Femur (tissue), 1 donor: Measurements from ENCODE around the gene OR6F1.
A peak's percentile ranks its signal among the peaks of the same experiment; 100 is the strongest.
"Not testable (repeated sequence)": the region's sequence is repeated elsewhere in the genome, so short reads cannot be mapped to it uniquely, and the experiment has no call there.

Experiments used
- DNase-seq: peaks from one replicate; pipeline ENCODE4 v3.0.0-alpha.2; 2017

Gene OR6F1

DNA sequence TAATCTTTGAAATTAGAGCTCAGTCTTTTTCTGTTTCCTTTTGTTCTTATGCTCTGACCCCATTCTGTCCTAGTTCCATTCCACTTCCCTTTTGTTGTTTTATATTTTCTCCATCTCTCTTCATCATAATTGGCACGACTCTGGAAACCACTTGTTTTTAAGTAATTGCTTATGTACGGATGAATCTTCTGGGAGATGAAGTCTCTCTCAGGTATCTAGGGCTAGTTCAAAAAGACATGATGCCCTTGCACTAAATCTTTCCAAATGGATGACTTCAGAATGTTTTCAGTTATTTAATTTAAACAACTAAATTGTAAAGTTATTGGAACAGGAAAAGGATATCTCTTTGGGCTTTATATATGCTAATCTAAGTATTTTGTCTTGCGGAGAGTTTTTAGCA lies at the start of gene OR6F1:
OR6F1 (minus strand) TSS at position 101 of the 400 bp plus-strand sequence. CDS start 3,891 bp downstream, outside the sequence.
- DNase-seq = no peak

DNA sequence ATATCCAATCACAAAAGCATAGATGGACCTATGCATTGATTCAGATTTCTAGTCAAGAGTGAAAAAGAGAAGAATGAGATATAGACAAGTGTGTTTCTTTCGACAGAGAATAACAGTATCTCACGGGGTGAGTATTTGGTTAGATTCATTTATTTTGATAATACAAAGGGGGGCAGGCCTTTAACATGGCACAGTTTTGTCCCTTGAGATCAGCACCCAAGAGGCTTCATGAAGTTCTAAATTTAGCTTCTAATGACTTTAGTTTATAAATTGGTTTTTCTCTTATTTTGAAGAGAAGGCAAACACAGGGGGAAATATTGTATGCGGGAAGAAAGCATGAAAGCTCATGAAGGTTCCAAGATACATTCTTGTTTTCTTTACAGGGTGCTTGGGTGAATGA lies 44.0 kb upstream of the OR6F1 start, which contains the start of gene OR1C1:
OR1C1 (minus strand) TSS at position 101 of the 400 bp plus-strand sequence. CDS start 2,150 bp downstream, outside the sequence.
- no peak for DNase-seq

DNA sequence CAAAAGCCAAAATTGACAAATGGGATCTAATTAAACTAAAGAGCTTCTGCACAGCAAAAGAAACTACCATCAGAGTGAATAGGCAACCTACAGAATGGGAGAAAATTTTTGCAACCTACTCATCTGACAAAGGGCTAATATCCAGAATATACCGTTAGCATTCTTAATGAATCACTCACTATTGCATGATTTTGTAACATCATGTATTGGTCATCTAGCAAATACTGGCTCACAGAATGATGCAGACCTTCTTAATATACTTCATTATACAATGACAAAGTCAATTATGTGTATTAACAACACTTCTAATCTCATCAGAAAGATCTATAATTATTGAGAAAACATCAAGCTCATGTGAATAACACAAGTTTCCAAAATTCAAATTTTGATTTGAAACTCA lies 37.9 kb upstream of the OR6F1 start:
- not testable (repeated sequence) for DNase-seq

DNA sequence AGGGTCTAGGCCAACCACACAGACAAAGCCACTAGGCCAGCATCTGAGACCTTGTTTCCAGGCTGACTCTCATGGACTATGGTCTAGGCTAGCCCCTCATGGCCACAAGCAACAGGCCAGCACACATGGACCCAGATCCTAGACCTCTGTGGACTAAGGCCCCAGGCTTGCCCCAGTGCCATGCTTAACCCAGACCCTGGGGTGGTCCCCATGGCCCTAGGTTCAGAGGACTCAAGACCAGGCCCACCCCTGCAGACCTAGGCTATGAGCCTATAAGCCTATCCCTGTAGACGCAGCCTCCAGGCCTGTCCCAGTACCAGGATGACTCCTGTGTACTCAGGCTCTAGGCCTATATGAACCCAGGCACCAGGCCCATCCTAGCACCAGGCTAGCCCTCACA lies 33.4 kb upstream of the OR6F1 start:
- DNase-seq = no peak

DNA sequence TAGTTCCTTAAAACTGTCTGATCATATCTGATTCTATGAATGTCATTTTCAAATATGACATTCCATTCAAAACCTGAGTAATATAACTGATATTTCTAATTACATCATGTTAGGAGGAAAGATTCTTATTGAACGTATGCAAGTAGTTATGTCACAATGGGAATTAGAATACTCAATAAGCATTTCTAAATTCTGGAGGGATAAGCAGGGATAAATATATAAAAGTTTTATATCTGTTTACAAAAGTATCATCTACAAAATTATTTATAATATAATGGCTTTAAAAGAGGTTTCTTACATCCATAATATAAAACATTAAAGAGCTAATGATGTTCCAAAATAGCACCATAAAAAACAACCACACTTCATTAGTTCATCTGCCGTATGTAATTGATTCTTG lies 31.6 kb upstream of the OR6F1 start, which contains the start of gene OR14A2:
OR14A2 (minus strand) TSS at position 101 of the 400 bp plus-strand sequence.
- DNase-seq = no peak

DNA sequence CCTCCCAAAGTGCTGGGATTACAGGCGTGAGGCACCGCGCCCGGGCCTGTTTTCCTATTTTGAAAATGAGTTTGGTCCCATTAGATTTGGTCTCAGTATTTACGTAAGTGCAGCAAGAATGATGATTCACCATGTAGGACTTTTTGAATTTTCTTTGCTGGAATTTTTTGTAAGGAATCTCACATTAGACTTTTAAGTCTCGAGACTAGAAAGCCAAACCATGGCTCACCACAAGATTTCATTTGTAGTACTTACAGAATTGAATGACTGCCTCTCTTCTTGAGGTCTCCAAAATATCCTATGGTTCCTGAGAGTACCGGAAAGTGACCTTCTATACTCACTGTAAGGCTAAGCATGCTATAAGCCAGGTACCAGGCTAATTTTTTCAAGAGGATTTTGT lies 31.2 kb upstream of the OR6F1 start:
- no peak for DNase-seq

DNA sequence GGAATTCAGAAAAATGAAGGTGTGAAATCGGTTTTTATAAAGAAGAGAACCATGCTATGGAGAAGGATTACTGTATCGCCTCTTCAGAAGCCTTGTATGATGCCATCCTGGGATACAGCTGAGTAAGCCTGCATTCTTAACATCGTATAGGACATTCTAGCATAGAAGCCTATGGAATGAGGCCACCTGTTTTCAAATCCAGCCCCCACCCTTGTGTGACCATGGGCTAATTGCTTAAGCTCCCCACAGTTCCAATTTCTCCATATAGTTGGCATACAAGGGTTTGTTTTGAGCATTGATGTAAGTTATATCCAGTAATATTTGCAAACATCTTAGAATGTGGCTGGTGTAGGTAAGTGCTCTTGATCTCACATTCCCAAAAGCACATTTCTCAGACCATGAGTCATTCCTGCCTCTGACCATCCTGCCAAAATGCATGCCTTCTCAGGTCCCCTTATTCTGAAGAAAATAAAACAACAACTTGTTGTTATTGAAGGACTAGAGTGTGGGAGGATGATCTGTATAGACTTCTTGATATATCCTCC lies 30.0 kb upstream of the OR6F1 start:
- no peak for DNase-seq

DNA sequence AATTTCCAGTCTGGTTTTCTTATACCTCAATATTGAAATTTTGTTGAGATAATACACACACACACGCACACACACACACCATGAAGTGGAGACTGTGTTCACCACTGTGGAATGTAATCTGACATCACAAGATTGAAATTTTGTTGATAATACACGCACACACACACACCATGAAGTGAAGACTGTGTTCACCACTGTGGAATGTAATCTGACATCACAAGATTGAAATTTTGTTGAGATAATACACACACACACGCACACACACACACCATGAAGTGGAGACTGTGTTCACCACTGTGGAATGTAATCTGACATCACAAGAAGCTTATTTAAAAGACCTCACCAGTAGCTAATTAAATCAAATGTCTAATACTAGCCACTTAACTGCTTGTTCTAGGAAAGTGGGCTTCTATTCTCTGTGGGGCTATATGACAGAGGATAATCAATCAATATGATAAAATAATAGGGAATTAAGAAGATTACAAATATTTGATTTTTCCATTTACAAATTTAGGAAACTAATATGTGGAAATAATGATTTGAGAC lies 25.8 kb upstream of the OR6F1 start:
- DNase-seq = not testable (repeated sequence)

DNA sequence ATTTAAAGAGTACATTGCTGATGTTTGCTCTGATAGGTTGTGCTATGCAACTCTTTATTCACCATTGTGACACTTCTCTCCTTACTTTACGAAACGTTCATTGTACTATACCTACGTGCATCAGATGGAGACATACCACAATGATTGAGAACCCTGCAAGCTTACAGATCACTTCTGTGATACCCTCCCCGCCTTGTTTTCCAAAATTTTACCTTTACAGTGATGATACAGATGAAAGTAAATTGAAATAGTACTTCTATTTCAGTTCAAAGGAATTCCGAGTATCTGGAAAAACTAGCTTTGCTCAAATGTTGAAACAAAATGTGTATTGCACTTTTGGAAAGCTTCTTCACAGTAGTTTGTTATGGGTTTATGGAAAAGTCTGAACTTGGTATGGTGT lies 25.3 kb upstream of the OR6F1 start:
- no peak for DNase-seq

DNA sequence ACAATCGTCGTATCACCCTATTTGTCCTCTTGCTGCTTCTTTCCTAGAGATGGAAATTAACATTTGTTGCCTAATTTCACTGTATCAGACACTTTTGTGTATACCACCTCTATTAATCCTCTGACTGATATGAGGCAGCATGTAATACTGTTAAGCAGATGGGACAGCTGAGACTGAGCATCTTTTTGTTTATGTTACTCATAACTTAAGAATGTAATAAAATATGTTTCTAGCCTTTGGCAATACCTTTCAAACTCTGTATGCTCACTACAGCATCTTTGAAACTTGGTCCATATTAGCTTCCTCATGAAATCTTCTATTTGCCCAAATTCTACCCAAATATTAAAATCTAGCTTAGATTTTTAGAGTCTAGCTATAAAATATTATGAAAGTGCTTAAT lies 24.3 kb upstream of the OR6F1 start:
- DNase-seq = no peak

DNA sequence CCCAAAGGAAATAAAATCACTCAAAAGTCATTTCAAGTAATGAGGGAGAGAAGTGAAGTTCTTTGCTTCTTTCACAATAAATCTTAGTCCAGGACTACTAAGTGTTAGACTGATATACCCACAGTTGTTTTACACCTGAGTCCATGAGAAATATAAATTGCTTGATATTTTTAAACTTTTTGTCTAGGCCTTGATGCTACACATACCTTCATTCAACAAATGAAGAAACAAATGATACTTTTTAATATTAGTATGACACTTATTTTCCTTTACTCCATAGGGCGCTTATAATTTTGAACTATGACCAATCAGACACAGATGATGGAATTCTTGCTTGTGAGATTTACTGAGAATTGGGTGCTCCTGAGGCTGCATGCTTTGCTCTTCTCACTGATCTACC lies 21.9 kb upstream of the OR6F1 start, which contains the start of gene OR14K1:
OR14K1 (plus strand) TSS at position 301 of the 400 bp plus-strand sequence; CDS start at position 301, 0 bp downstream.
- DNase-seq = no peak

DNA sequence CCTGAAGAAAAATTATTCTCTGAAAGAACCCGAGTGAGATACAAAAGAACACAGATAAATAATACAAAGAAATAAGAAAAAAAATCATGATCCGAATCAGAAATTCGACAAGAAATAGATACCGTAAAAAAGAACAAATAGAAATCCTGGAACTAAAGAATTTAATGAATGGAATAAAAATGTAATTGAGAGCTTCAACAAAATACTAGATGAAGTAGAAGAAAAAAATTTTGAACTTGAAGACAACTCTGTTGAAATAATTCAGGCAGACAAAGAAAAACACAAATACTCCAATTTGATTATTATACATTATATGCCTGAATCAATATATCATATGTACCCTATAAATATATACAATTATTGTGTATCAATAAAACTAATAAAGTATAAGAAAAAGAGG lies 4.8 kb upstream of the OR6F1 start:
- no peak for DNase-seq

DNA sequence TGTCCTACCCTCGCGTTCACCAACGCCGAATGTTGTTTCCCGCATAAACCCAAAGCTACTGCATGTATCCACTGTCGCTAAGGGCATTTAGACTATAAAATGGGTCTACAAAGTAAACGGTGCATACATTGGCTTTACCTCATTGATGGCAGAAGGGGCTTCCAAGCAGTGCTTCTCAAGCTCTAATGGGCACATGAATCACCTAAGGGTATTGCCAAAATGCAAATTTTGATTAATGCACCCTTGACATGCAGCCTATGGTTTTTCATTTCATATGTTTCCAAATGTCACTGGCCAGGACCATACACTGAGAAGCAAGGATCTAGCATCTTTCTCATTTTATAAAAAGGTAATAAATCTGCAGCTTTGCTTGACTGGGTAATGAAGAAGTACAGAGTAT lies 2.7 kb downstream of the OR6F1 start:
- DNase-seq = no peak

DNA sequence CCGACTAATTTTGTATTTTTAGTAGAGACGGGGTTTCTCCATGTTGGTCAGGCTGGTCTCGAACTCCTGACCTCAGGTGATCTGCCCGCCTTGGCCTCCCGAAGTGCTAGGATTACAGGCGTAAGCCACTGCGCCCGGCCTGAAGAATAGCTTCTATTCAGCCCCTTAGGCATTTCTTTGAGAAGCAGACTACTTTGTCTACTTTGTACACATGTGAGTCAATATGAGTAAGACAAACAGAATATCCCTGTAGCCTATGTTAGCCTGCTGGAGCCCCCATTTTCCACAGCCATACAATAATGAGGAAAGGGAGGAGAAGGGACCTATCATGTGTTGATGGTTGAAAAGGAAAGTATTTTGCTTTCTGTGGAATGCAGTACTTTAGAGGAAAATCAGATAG lies 5.8 kb downstream of the OR6F1 start:
- not testable (repeated sequence) for DNase-seq

DNA sequence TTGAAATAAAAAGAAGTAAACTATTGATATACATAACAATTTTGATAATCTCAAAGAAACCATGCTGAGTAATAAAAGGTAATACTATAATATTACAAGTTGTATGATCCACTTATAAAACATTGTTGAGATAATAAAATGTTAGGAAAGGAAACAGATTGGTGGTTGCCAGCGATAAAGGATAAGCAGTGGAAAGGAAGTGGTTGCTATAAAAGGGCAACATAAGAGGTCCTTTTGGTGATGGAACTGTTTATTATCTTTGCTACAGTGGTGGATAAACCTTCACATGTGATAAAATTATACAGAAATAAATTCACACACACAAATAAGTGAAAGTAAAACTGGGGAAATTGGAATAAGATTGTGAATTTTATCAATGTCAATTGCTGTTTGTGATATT lies 15.1 kb downstream of the OR6F1 start:
- no peak for DNase-seq

DNA sequence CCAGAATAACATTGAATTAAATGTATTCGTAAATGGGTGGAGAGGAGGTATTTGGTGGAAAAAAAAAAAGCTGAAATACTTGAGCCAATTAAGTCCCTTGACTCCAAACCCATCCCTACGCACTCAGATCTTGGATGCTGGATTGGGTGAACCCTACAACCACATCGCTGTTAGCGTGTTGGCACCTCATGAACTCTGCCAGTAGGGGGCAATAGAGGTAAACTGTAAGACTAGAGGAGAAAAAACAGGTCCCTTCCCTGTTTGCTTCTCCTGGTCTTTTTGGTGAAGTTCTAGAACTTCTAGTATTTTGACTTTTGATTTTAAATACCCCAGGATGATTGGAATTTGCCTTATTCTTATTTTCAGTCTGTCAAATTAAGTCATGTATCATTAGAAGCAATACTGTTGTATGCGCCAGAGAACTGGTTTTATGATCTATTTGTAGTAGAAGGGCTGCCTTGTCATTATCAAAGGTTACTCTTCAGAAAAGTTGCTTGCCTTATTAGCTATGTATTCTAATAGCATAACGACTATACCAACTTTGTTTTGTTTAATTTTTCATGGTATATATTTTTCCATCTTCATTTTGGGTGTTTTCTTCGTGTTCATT lies 35.1 kb downstream of the OR6F1 start:
- peak; percentile 17 for DNase-seq

DNA sequence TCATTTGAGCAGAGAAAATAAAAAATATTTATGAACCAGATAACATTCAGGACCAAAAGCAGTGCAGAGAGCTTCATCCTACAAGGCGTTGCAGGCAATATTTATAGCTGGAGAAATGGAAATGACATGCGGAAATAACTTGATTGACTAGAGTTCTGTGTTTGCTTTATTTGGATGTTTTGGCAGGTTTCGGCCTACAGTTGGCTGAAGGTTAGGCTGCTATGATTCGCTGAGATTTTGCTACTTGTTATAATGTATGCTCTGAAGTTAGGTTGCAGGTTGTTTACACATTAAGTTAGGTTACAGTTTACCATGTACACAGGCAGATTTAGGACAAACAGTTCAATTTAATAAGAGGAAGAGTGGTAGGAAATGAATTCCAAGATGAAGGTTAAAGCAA lies 36.3 kb downstream of the OR6F1 start:
- no peak for DNase-seq

DNA sequence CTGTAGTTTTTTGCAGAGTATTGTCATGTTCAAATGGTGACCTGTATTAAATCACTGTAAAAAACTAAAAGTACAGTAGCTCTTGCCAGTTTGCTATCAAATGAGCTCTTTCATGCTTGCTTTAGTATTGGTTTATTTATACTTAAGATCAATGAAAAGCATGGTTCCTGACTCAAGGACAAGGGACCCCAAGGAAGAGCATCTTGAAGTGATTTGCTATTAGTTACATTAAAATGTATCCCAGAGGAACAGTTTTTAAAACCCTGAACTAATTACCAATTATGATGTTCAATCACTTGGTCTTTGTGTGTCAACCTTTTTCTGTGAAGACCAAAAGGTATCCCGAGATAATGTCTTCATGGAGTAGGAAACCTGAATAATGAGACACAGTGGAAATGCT lies 36.8 kb downstream of the OR6F1 start, which contains the start of gene OR13G1:
OR13G1 (minus strand) TSS at position 101 of the 400 bp plus-strand sequence. CDS start 6,698 bp downstream, outside the sequence.
- no peak for DNase-seq

DNA sequence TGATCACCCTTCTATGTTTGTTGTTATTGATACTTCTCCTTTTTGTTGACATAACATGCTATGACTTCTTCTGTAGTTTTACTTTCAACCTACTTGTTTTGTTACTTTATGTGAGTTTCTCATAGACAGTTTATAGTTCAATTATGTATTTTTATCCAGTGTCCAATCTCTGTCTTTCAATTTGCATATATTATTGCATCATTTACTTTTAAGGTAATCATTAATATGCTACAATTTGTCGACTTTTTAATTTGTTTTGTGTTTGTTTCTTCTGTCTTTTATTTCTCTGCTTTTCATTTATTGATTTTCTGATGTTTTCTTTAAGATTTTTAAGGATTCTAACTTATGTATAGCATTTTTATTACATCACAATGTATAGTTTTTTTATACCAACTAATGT lies 47.2 kb downstream of the OR6F1 start:
- no peak for DNase-seq
